Measurements from ENCODE around the gene MID2.
A peak's percentile ranks its signal among the peaks of the same experiment; 100 is the strongest.

Gene MID2

DNA sequence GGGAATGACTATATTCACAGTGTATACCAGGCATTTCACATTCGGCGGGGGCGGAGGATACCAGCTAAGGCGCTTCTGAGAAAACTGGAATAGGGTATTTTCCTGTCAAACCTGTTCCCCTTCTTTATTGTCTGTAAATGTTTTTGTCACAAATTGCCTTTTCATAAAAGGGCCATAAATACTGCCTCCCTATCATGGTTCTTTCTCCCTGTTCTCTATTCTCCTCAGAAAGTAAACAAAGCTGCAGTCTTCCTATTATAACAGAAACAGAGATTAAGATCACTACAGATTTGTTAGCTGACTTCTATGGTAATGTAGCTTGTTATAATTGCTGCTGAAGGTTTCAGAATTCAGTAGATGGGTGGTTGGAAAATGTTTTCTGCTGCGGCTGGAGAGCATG is 32.2 kb downstream of the MID2 start:
- Mint-ChIP-seq H3K4me1 (no peaks in the 10 kb centered on the region), H3K36me3 (ENCODE audit: low read depth) (peaks cover 41% of the 10 kb centered on the region), H3K27me3 (ENCODE audit: low read depth) (no peaks in the 10 kb centered on the region), H3K9me3 (no peaks in the 10 kb centered on the region), H3K27ac (peak overlapping the region in 1 of 3 experiments; percentile 23), H3K4me3 (no peak overlapping the region)
- TF ChIP-seq, protein P1, sequence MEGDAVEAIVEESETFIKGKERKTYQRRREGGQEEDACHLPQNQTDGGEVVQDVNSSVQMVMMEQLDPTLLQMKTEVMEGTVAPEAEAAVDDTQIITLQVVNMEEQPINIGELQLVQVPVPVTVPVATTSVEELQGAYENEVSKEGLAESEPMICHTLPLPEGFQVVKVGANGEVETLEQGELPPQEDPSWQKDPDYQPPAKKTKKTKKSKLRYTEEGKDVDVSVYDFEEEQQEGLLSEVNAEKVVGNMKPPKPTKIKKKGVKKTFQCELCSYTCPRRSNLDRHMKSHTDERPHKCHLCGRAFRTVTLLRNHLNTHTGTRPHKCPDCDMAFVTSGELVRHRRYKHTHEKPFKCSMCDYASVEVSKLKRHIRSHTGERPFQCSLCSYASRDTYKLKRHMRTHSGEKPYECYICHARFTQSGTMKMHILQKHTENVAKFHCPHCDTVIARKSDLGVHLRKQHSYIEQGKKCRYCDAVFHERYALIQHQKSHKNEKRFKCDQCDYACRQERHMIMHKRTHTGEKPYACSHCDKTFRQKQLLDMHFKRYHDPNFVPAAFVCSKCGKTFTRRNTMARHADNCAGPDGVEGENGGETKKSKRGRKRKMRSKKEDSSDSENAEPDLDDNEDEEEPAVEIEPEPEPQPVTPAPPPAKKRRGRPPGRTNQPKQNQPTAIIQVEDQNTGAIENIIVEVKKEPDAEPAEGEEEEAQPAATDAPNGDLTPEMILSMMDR (IDR thresholded peaks at IDR 0.05; ENCODE audit: unreplicated experiment in 3 of 3): no peak

DNA sequence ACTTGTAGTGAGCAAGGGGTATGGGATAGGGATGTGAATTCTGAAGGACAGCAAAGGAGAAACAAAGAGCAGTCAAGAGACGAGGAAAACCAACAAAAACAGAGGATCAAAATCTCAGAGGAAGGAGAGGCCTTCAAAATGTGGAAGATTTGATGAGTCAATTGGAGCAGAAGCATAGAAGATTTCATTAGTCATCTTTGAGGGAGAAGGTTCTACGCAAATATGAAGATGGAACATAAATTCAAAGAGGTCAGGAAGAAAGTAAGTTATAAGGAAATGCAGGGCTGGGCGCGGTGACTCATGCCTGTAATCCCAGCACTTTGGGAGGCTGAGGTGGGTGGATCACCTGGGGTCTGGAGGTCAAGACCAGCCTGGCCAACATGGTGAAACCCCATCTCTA is 35.4 kb downstream of the MID2 start:
- H3K27me3 Mint-ChIP-seq (ENCODE audit: low read depth): no peaks in the 10 kb centered on the region
- H3K9me3 Mint-ChIP-seq: no peaks in the 10 kb centered on the region
- TF ChIP-seq, protein P1 (IDR thresholded peaks at IDR 0.05; ENCODE audit: unreplicated experiment in 3 of 3): no peak
- no peaks in the 10 kb centered on the region for H3K4me1 Mint-ChIP-seq
- H3K36me3 Mint-ChIP-seq (ENCODE audit: low read depth): peaks cover 31% of the 10 kb centered on the region
- H3K4me3 Mint-ChIP-seq: no peak overlapping the region
- no peak overlapping the region for H3K27ac Mint-ChIP-seq

DNA sequence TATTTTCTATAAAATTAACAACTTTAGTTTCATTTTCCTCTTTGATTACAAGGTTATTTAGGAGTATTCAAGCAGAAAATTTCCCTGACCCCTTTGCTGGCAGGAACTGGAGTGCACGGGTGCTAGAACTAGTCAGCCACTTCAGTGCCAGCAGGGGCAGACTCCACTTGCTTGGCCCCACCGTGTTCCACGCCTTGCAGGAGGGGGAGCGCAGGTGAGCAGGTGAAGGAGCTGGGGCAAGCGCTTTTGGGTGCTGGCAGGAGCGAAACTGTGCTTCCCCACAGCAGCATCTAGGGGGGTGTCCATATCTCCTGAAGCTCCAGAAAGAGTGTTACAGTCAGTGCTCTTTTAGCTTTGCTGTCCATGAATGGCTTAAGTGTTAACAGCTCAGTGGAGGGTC is 45.5 kb downstream of the MID2 start:
- Mint-ChIP-seq H3K27me3 (ENCODE audit: low read depth) (no peaks in the 10 kb centered on the region), H3K4me3 (no peak overlapping the region), H3K27ac (no peak overlapping the region), H3K9me3 (peaks cover 3% of the 10 kb centered on the region), H3K4me1 (no peaks in the 10 kb centered on the region), H3K36me3 (ENCODE audit: low read depth) (peaks cover 11% of the 10 kb centered on the region)
- TF ChIP-seq, protein P1 (IDR thresholded peaks at IDR 0.05; ENCODE audit: unreplicated experiment in 3 of 3): no peak

DNA sequence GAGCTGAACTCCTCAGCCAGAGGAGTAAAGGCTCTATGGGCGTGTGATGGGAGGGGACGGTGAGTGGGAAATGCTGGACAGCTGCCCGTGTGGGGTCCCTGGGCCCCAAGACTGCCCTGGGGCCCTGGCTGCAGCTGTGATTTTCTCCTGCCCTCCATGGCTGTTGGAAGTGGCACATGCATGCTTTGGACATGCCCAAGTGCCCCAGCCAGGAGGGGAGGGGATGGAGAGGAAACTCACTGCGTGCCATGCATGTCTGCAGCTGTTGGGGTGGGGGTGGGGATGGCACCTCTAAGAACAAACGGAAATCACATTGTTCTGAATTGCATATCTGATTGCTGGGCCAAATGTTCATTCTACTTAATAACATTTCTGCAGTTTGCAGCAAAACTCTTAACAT is 52.4 kb downstream of the MID2 start:
- Mint-ChIP-seq H3K36me3 (ENCODE audit: low read depth) (peaks cover 24% of the 10 kb centered on the region), H3K27me3 (ENCODE audit: low read depth) (no peaks in the 10 kb centered on the region)
- TF ChIP-seq, protein P1 (IDR thresholded peaks at IDR 0.05; ENCODE audit: unreplicated experiment in 3 of 3): no peak

DNA sequence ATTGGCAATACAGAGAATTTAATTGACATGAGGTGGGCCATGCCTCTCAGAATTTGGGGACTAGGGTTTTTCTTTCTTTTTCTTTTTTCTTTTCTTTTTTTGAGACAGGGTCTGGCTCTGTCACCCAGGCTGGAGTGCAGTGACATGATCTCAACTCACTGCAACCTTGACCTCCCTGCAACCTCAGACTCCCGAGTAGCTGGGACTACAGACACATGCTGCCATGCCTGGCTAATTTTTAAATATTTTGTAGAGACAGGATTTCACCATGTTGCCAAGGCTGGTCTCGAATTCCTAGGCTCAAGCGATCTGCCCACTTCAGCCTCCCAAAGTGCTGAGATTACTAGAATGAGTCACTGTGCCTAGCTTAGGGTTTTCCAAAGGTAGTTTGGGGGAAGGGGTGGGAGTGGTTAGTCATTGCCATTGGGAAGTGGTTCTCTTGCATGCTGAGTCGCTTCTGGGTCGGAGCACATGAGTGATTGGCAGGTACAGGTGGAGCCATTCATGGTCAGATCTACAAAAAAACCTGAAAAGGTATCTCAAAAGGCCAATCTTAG is 54.5 kb downstream of the MID2 start:
- H3K27ac Mint-ChIP-seq: no peak overlapping the region
- H3K4me3 Mint-ChIP-seq: no peak overlapping the region
- H3K27me3 Mint-ChIP-seq (ENCODE audit: low read depth): no peaks in the 10 kb centered on the region
- TF ChIP-seq, protein P1 (IDR thresholded peaks at IDR 0.05; ENCODE audit: unreplicated experiment in 3 of 3): no peak
- peaks cover 10% of the 10 kb centered on the region for H3K4me1 Mint-ChIP-seq
- H3K9me3 Mint-ChIP-seq: peaks cover 15% of the 10 kb centered on the region
- H3K36me3 Mint-ChIP-seq (ENCODE audit: low read depth): peaks cover 32% of the 10 kb centered on the region

More for the DNA sequence above, 52.4 kb downstream of the MID2 start:
- peaks cover 10% of the 10 kb centered on the region for H3K4me1 Mint-ChIP-seq
- H3K27ac Mint-ChIP-seq: no peak overlapping the region
- H3K9me3 Mint-ChIP-seq: peaks cover 8% of the 10 kb centered on the region
- no peak overlapping the region for H3K4me3 Mint-ChIP-seq

DNA sequence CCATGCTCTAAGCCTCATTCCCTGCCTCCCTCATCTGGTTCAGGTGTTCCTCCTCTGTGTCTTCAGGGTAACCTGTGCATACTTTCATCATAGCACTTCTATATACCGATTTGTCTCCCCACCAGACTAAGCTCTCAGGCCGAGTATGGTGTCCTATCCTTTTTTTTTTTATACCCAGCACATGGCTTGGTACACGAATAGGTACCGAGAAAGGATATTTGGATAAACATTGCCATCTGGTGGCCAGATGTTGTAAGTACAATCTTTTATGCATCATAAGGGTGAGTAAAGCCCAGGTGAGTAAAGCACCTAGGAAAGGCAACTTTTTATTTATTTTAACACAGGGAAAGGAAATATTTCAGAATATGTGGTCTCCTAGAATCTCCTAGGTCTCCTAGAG is 68.4 kb downstream of the MID2 start:
- peaks cover 29% of the 10 kb centered on the region for H3K36me3 Mint-ChIP-seq (ENCODE audit: low read depth)
- TF ChIP-seq, protein P1 (IDR thresholded peaks at IDR 0.05; ENCODE audit: unreplicated experiment in 3 of 3): peak; percentile 55 to 61 (median 57)
- peaks cover 26% of the 10 kb centered on the region for H3K9me3 Mint-ChIP-seq
- H3K27ac Mint-ChIP-seq: no peak overlapping the region
- no peak overlapping the region for H3K4me3 Mint-ChIP-seq
- H3K4me1 Mint-ChIP-seq: no peaks in the 10 kb centered on the region
- no peaks in the 10 kb centered on the region for H3K27me3 Mint-ChIP-seq (ENCODE audit: low read depth)
